Mucosa of gallbladder (tissue), 1 donor: ENCODE data around the gene DHX58. TPM values are rescaled to one million over a fixed set of nuclear protein-coding genes. Genes with fewer than 3 reads are reported as not detected.

Experiments used
- DNase-seq: peaks from one replicate; pipeline ENCODE4 v3.0.0-alpha.2; 2020; ENCODE audit warnings: low spot score
- total RNA-seq: library from RNA; stranded (reverse); gene quantifications from one replicate; pipeline ENCODE4 v1.2.1, GENCODE V29; 2021
- donor health status: DM: no; HTN: no; CAD: no.

Gene DHX58
- total RNA-seq, 1 donor from 2014 or later: 26.8 TPM

- DNase-seq: no peak
Observed at GRCh38 chr17:42087736-42088705, 24.5 kb downstream of the DHX58 start.

DNA sequence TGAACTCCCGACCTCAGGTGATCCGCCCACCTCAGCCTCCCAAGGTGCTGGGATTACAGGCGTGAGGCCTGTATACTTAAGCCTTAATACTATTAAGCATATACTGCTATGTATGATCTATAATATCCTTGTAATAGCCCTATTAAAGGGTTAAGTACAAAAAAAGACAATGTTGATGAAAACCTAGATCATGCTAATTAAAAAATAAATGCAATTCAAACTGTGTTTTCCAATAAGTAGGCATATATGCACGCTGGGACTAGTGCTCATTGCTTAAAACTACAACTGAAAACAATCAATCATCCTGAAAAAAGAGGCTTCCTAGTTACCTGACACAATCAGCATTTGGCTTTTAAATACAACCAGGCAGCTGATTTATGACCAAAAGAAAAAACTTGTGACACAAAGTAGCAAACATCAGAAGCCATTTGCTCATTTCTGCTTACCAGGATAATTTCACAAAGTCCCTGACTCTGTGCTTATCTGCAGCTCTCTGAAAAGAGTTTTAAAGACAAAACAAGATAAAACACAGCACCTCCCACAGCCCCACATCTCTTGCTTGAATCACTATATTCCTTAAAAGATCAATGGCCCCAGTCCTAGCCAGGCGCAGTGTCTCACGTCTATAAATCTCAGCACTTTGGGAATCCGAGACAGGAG lies 25.3 kb downstream of the DHX58 start:
- DNase-seq: no peak

DNA sequence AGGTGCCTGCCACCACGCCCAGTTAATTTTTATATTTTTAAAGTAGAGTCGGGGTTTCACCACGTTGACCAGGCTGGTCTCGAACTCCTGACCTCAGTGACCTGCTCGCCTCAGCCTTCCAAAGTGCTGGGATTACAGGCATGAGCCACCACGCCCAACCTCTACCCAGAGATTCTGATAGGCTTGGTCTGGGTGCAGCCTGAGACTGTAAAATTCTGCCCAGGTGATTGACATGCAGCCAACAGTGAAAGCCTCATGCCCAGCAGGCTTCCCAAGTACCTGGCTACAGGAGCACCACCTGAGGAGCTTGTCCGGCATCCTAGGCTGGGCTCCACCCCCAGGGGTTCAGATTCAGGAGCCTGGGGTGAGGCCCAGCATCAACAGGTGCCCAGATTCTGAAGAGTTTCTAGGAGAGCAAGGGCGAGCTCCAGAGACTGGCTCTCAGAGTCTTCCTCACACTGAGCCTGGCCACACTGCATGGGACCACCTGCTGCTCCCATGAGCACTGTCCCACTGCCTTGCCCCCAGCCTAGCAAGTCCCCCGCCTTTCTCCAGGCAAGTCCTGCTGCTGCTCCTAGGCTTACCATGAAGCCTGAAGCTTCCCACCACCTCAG lies 30.9 kb downstream of the DHX58 start:
- no peak for DNase-seq

DNA sequence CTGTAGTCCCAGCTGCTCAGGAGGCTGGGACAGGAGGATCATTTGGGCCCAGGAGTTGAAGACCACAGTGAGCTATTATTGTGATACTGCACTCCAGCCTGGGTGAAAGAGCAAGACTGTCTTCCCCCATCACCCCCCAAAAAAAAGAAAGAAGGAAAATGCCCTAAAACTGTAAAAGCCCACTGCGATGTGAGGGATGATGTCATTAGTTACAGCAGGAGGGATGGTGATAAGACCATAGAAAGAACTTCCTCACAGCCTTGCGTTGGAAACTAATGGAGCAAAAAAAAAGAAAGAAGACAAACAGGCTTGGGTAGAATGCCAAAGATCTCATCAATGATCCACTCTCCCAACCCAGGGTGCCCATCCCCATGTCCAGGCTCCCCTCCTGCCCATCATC lies 33.0 kb downstream of the DHX58 start:
- DNase-seq: no peak

GRCh38 chr17:42078396-42079043 lies 34.0 kb downstream of the DHX58 start:
- DNase-seq: no peak

GRCh38 chr17:42077755-42078154 lies 34.8 kb downstream of the DHX58 start:
- DNase-seq: no peak

GRCh38 chr17:42076797-42077559 lies 35.5 kb downstream of the DHX58 start:
- DNase-seq: no peak

DNA sequence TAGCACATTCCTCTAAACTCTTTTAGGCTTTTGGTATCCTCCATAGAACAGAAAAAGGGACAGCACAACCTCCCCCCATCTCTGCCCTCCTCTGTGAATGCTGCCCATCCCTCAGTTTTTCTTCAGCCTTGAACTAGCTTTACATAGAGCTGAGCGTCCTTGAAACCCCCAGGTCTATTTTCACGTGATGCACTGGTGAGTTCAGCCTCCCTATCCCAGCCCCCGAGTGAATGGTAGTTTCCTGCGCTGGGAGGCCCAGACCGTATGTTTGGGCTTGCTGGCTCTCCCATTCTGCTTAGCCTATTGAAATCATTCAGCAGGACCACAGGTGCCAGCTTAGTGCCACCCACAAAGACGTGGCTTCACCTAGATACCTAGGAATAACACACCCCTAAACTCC lies 36.7 kb downstream of the DHX58 start:
- no peak for DNase-seq

DNA sequence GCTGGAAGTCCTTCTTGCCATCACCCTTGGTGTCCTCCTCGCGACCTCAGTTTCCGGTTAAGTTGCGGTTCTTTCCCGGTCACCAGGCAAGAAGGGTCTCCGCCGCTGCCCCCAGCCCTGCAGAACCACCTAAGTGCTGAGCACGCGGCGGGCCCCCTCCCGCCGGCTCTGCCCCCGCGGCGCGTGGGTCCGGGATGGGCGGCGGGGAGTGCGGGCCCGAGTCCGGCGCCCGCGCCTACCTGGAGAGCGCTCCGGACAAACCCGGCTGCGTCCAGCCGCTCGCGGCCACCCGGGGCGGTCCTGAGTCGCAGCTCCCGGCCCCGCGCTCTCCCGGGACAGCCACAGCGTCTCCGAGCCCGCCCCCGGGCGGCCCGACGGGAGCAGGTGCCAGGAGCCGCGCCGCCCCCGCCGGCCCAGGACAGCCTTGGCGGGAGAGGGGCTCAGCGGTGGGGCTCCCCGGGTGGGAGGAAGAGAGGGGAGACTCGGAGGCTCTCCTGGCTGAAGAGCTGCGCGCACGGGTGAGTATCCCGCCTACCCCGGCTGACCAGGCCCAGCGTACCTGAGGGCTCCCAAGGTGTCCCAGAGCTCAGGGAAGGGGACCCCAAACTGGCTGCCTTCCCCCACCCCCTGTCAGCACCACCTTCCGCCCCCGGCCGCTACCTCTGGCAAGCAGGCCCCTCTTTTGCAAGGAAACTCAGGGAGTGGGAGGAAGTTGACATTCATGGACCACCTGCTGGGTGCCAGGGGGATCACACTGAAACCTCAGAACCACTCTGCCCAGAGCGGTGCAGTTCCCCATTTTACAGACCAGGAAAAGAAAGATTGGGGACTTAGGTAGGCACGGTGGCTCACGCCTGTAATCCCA lies 40.0 kb downstream of the DHX58 start:
- DNase-seq: no peak

GRCh38 chr17:42071810-42072209 lies 40.7 kb downstream of the DHX58 start:
- DNase-seq: no peak

- no peak for DNase-seq
Observed at GRCh38 chr17:42068979-42069378, 43.5 kb downstream of the DHX58 start.

DNA sequence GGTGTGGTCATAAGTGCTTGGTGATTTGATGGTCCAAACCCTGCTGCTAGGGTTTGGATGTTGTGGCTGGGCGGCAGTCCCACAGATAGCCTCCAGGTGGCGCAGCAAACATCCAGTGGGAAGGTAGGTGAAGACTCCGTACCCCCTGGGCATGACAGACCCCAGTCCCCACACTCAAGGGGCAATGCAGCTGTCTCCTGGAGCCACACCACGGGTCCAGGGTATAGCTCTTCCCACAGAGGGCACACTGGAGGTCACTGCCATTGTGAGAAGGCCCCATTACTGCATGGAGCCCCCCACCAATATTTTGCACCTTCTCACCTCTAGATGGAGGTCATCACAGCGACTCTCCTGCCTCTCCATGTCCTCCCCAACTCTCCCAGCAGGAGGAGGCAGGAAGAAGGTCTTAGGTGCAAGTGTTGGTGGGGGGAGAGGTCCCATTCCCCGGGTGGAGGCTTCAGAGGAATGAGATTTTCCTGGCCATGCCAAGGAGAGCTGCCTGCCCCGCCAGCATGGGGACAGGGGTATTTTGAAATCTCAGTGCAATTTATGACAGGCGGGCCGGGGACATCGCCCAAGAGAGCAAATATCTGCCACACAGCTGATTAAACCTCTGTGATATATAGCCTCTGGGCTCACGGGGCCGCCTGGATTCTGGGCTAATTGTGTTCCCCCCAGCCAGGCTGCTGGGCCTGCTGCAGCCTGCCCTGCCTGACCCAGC lies 45.0 kb downstream of the DHX58 start:
- peak; percentile 54 for DNase-seq

DNA sequence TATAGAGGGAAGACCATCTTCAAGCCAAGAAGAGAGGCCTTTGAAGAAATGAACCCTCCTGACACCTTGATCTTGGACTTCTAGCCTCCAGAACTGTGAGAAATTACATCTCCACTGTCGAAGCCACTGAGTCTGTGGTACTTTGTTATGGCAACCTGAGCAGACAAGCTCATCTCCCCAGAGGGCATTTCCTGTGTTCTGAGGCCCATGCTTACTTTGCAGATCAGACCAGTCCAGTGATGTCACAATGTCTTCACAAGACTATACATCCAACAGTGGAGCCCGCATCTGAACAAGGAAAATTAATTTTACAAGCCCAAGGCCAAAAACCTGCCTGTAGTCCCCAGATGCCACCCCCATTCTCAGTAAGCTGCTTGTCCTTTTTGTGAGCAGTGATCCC lies 47.3 kb downstream of the DHX58 start:
- DNase-seq: no peak

GRCh38 chr17:42062681-42063080 lies 49.8 kb downstream of the DHX58 start:
- no peak for DNase-seq

DNA sequence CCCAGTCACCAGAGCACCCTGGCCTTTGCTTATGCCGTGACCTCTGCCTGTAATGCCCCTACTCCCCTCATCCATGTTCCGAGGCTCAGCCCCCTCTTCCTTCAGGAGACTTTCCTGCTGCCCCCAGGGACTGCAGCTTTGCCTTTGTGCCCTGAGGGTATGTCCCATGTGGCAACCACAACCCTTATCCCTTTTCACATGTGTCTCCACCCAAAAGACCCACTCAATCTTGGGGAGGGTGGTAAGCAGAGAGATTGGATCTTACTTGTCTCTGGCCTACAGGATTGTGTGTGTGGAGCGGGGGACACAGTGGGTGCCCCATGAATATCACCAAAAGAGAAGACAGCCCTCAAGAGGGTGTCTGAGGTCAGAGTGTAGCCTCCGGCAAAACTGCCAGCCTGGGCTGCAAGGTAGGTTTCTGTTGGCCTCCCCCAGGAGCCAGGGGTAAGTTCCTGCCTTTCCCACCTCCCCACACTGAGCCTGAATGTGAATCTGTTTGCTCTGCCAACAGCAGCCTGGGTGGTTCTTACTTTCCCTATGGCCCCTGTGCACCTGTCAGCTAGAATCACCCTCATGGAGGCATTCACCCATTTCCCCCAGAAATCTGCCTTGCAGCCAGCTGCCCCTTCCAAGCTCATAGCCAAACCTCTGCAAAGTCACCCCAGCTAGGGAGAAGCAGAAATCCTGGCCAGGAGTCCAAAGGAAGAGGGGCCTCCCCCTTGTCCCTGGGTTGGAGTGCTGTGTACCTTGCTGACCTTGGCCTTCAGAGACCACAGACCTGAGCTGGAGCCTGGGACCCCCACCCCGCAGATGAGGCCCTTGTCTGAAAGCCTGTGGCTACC lies 50.6 kb downstream of the DHX58 start:
- DNase-seq: no peak

DNA sequence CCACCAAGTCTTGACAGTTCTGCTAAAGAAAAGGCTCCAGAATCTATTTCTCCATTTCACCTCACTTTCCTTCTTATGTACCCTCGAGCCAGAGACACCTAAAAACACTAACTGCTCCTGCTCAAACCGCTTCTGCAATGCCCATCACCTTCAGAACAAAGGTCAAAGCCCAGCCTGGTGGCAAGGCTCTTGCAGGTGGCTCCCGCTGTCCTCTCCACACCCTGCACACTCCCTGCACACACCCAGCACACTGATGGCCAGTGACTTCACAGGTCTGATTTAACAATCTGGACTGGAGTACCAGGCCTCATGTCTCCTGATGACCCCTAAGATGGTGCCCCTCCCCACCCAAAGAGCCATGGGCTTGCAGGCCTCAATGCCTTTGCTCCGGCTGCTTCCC lies 52.3 kb downstream of the DHX58 start:
- DNase-seq: no peak

DNA sequence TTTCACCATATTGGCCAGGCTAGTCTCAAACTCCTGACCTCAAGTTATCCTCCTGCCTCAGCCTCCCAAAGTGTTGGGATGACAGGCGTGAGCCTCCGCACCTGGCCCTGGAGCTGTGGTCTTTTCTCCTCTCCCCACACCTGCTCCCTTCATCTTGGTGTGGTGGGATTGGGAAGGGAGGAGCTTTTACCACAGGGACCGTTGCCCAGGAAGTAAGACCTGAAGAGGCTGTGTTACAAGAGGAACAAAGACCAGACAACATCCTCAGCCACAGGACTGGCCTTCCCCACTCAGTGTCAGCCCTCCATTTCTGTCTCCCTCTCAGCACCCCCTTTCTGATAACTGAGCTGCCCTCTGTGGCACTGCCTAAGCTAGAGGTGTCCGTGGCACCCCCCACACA lies 52.7 kb downstream of the DHX58 start:
- DNase-seq: no peak

GRCh38 chr17:42058063-42058462 lies 54.5 kb downstream of the DHX58 start:
- DNase-seq: no peak

DNA sequence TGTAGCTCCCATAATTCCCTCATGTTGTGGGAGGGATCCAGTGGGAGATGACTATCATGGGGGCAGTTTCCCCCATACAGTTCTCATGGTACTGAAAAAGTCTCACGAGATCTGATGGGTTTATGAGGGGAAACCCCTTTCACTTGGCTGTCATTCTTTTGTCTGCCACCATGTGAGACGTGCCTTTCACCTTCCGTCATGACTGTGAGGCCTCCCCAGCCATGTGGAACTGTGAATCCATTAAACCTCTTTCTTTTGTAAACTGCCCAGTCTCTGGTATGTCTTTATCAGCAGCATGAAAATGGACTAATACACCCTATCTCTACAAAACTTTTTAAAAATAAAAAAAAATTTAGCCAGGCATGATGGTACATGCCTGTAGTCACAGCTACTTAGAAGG lies 55.9 kb downstream of the DHX58 start:
- no peak for DNase-seq
